ENCODE results near the gene S100PBP. TPM values are rescaled to one million over a fixed set of nuclear protein-coding genes. Genes with fewer than 3 reads are reported as not detected.

The S100PBP gene
- total and polyA plus RNA-seq, 10 donors = 15.5 to 76.3 (median 52.0) TPM

DNA sequence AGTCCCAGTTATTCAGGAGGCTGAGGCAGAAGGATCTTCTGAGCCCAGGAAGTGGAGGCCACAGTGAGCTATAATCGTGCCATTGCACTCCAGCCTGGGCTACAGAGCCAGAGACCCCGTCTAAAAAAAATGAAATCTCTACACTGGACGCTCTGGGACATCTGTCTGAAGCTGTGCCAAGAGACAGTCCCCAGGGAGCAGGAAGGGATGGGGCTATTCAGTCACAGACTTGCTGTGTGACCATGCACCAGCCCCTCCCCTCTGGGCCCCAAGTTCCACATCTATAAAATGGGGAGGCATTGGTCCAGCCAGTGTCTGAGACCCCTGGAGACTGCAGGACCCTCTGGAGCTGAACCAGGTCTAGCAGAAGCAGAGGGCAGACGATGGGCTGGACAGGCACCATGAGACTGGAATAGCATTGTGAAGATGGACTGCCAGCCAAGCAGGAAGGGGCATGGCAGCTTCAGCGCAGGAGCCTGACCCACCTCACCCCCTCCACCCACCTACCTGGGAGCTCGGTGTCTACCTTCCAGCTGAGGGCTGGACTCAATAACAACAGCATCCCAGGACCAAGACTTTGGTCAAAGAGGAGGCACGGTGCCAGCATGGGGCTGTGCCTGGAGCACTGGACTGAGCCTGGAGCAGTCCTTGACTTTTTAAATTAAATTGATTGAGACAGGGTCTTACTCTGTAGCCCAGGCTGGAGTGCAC is 82.3 kb downstream of the S100PBP start:
- Histone ChIP-seq H3K4me1 (peaks cover 5 to 17% (median 12%) of the 10 kb centered on the region in 6 donors), H3K27ac (no peak overlapping the region), H3K27me3 (replicated peaks in 1 of 7) (peaks cover 0 to 55% (median 22%) of the 10 kb centered on the region in 7 donors), H3K9me3 (no peaks in the 10 kb centered on the region), H3K4me3 (no peak overlapping the region), H3K36me3 (no peaks in the 10 kb centered on the region)
- TF ChIP-seq POLR2A (IDR thresholded peaks at IDR 0.05) (no peak), CTCF (IDR thresholded peaks at IDR 0.05 in 8 of 11, conservative IDR thresholded peaks at IDR 0.05 in 3 of 11) (no peak), POLR2AphosphoS5 (IDR thresholded peaks at IDR 0.05) (no peak)
- peak; percentile 39 for DNase-seq
- intact Hi-C loops (cut with DNase I; ENCODE audit: low total_unique reads) = no loop called here
- 62 to 86% (median 79%) methylated on average over 6 to 7 of the region's 7 CpGs for WGBS, 5 donors

- H3K36me3 ChIP-seq = no peaks in the 10 kb centered on the region
- TF ChIP-seq POLR2A (IDR thresholded peaks at IDR 0.05) (no peak), POLR2AphosphoS5 (IDR thresholded peaks at IDR 0.05) (no peak), CTCF (IDR thresholded peaks at IDR 0.05 in 8 of 11, conservative IDR thresholded peaks at IDR 0.05 in 3 of 11) (no peak)
- H3K27ac ChIP-seq = peak overlapping the region in 1 of 8 donors; percentile 49
- WGBS, 5 donors = 25 to 43% (median 28%) methylated on average over 16 to 22 of the region's 22 CpGs
- H3K4me3 ChIP-seq = peak overlapping the region; percentile 41 to 77 (median 47)
- H3K9me3 ChIP-seq = no peaks in the 10 kb centered on the region
- intact Hi-C loops (cut with DNase I; ENCODE audit: low total_unique reads) = no loop called here
- peaks cover 5 to 17% (median 12%) of the 10 kb centered on the region in 6 donors for H3K4me1 ChIP-seq
- peak; percentile 37 for DNase-seq
- peaks cover 0 to 50% (median 22%) of the 10 kb centered on the region in 7 donors for H3K27me3 ChIP-seq (replicated peaks in 1 of 7)
Measured at GRCh38 chr1:32900371-32900955, 83.0 kb downstream of the S100PBP start.

- Histone ChIP-seq H3K4me1 (peaks cover 5 to 17% (median 12%) of the 10 kb centered on the region in 6 donors), H3K27me3 (replicated peaks in 1 of 7) (peaks cover 0 to 50% (median 22%) of the 10 kb centered on the region in 7 donors), H3K27ac (peak within 1 kb of the TSS in 3 of 8 donors; percentile 11 to 49 (median 37)), H3K9me3 (no peaks in the 10 kb centered on the region), H3K4me3 (peak within 1 kb of the TSS; percentile 41 to 77 (median 47)), H3K36me3 (no peaks in the 10 kb centered on the region)
- peak; percentile 72 for DNase-seq
- intact Hi-C loops (cut with DNase I; ENCODE audit: low total_unique reads) = no loop called here
- TF ChIP-seq POLR2AphosphoS5 (IDR thresholded peaks at IDR 0.05) (no peak), POLR2A (IDR thresholded peaks at IDR 0.05) (no peak), CTCF (IDR thresholded peaks at IDR 0.05 in 8 of 11, conservative IDR thresholded peaks at IDR 0.05 in 3 of 11) (no peak)
- 1 to 2% (median 1%) methylated on average over 20 to 92 of the region's 92 CpGs for WGBS, 5 donors
Measured at GRCh38 chr1:32900956-32901822, 83.7 kb downstream of the S100PBP start, which contains the start of gene TMEM54. TMEM54 (minus strand) TSS chr1:32901389; CDS start chr1:32901238, 151 bp downstream.
